ENCODE data around the gene CDK8.
"Not testable (repeated sequence)": the region's sequence is repeated elsewhere in the genome, so short reads cannot be mapped to it uniquely, and the experiment has no call there.

DNA sequence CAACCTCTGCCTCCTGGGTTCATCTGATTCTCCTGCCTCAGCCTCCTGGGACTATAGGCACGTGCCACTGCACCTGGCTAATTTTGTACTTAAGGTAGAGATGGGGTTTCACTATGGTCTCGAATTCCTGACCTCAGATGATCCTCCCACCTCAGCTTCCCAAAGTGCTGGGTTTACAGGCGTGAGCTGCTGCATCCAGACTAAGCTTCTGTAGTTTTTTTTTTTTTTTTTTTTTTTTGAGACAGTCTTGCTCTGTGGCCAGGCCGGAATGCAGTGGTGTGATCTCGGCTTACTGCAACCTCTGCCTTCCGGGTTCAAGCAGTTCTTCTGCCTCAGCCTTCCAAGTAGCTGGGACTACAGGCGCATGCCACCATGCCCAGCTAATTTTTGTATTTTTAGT lies 34.9 kb downstream of the CDK8 start:
- TF ChIP-seq, protein P1, sequence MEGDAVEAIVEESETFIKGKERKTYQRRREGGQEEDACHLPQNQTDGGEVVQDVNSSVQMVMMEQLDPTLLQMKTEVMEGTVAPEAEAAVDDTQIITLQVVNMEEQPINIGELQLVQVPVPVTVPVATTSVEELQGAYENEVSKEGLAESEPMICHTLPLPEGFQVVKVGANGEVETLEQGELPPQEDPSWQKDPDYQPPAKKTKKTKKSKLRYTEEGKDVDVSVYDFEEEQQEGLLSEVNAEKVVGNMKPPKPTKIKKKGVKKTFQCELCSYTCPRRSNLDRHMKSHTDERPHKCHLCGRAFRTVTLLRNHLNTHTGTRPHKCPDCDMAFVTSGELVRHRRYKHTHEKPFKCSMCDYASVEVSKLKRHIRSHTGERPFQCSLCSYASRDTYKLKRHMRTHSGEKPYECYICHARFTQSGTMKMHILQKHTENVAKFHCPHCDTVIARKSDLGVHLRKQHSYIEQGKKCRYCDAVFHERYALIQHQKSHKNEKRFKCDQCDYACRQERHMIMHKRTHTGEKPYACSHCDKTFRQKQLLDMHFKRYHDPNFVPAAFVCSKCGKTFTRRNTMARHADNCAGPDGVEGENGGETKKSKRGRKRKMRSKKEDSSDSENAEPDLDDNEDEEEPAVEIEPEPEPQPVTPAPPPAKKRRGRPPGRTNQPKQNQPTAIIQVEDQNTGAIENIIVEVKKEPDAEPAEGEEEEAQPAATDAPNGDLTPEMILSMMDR (IDR thresholded peaks at IDR 0.05 in 4 of 5, conservative IDR thresholded peaks at IDR 0.05 in 1 of 5): not testable (repeated sequence)
- not testable (repeated sequence) for TF ChIP-seq POLR2A (IDR thresholded peaks at IDR 0.05)
